HepG2 (cell line): Measurements from ENCODE around the gene POLR1G. TPM values are rescaled to one million over a fixed set of nuclear protein-coding genes. Genes with fewer than 3 reads are reported as not detected.
A peak's percentile ranks its signal among the peaks of the same experiment; 100 is the strongest.

Experiments
- ATF3 ChIP-seq: sonication (generic); formaldehyde crosslinking; IDR thresholded peaks from 2 replicates; pipeline ENCODE4 v1.4.0; 2020; ENCODE audit warnings: missing genetic modification reagents
- EP300 ChIP-seq, 3 experiments: sonication (generic) in 1 of 3; formaldehyde crosslinking in 1 of 3; IDR thresholded peaks; 2 replicates each; pipeline versions ENCODE4 v1.5.1 to v1.6.1; 2011 to 2020; ENCODE audit warnings: low read depth in 2 of 3, low read length in 2 of 3, borderline replicate concordance in 1 of 3, improper control_type of control experiment in 1 of 3, mild to moderate bottlenecking in 1 of 3, missing genetic modification reagents in 1 of 3, moderate library complexity in 1 of 3
- ESRRA ChIP-seq: sonication (generic); formaldehyde crosslinking; IDR thresholded peaks from 2 replicates; pipeline ENCODE4 v1.5.1; 2020; ENCODE audit warnings: mild to moderate bottlenecking, low read depth, missing genetic modification reagents
- ETV6 ChIP-seq: sonication (generic); formaldehyde crosslinking; conservative IDR thresholded peaks from 2 replicates; pipeline ENCODE4 v1.4.0; 2020; ENCODE audit warnings: missing genetic modification reagents
- GABPA ChIP-seq, 2 experiments: IDR thresholded peaks; 2 replicates each; pipeline ENCODE4 v1.6.1; 2011 to 2016; ENCODE audit warnings: low read depth in 2 of 2, low read length in 1 of 2, missing biosample characterization in 1 of 2, missing genetic modification characterization in 1 of 2
- GPBP1L1 ChIP-seq: sonication (generic); formaldehyde crosslinking; IDR thresholded peaks from 2 replicates; pipeline ENCODE4 v1.5.0; 2020; ENCODE audit warnings: mild to moderate bottlenecking, missing genetic modification reagents
- HOXD1 ChIP-seq: sonication (generic); formaldehyde crosslinking; IDR thresholded peaks from 2 replicates; pipeline ENCODE4 v1.5.0; 2020; ENCODE audit warnings: missing genetic modification reagents
- NFYC ChIP-seq: IDR thresholded peaks from 2 replicates; pipeline ENCODE4 v1.6.1; 2016; ENCODE audit warnings: missing genetic modification reagents, missing compliant biosample characterization
- SMAD1 ChIP-seq: sonication (generic); formaldehyde crosslinking; IDR thresholded peaks from 2 replicates; pipeline ENCODE4 v1.4.0; 2020; ENCODE audit warnings: missing genetic modification reagents, low read depth, mild to moderate bottlenecking, borderline replicate concordance
- SRSF9 ChIP-seq: fragments of 200-400 bp; formaldehyde crosslinking; IDR thresholded peaks from 2 replicates; pipeline ENCODE4 v1.6.1; 2018; ENCODE audit warnings: borderline replicate concordance, mild to moderate bottlenecking, low read depth, low read length; ENCODE audit not compliant: insufficient read depth, poor library complexity, severe bottlenecking
- STAT5B ChIP-seq: sonication (generic); formaldehyde crosslinking; IDR thresholded peaks from 2 replicates; pipeline ENCODE4 v1.4.0; 2020; ENCODE audit warnings: missing genetic modification reagents
- THAP9 ChIP-seq: sonication (generic); formaldehyde crosslinking; IDR thresholded peaks from 2 replicates; pipeline ENCODE4; 2020; ENCODE audit warnings: missing genetic modification reagents, mild to moderate bottlenecking, borderline replicate concordance
- ZFYVE20 ChIP-seq: sonication (generic); formaldehyde crosslinking; IDR thresholded peaks from 2 replicates; pipeline ENCODE4 v1.8.0; 2023; ENCODE audit warnings: low read depth, mild to moderate bottlenecking, moderate library complexity, missing genetic modification reagents, borderline replicate concordance
- ZMYM3 ChIP-seq: sonication (generic); formaldehyde crosslinking; IDR thresholded peaks from 2 replicates; pipeline ENCODE4 v1.5.1; 2020; ENCODE audit warnings: mild to moderate bottlenecking, missing genetic modification reagents
- ZNF335 ChIP-seq: sonication (generic); formaldehyde crosslinking; IDR thresholded peaks from 2 replicates; pipeline ENCODE4 v1.4.0; 2020; ENCODE audit warnings: missing genetic modification reagents
- ZNF343 ChIP-seq: sonication (generic); formaldehyde crosslinking; IDR thresholded peaks from 2 replicates; pipeline ENCODE4 v1.4.0; 2020; ENCODE audit warnings: mild to moderate bottlenecking, missing genetic modification reagents
- ZNF605 ChIP-seq: sonication (generic); formaldehyde crosslinking; IDR thresholded peaks from 2 replicates; pipeline ENCODE4 v1.8.0; 2022; ENCODE audit warnings: mild to moderate bottlenecking, missing genetic modification reagents
- ZNF766 ChIP-seq: sonication (generic); formaldehyde crosslinking; IDR thresholded peaks from 2 replicates; pipeline ENCODE4 v1.5.0; 2020; ENCODE audit warnings: missing genetic modification reagents, borderline replicate concordance
- polyA plus RNA-seq, 8 experiments: library from polyadenylated mRNA; depleted of rRNA in 3 of 8; stranded (reverse) in 7 of 8; unstranded in 1 of 8; fragments of >200 nt; fragmentation: Illumina TruSeq in 4 of 8; extraction: Trizol in 4 of 8; gene quantifications; 2 replicates each; pipeline versions ENCODE4 v1.2.1 to v1.2.3, GENCODE V29; 2011 to 2016; ENCODE audit warnings: low read depth in 4 of 8, missing spikeins in 1 of 8, mixed read lengths in 1 of 8; ENCODE audit not compliant: insufficient read depth in 1 of 8
- total RNA-seq, 5 experiments: library from RNA; depleted of rRNA; stranded (reverse); fragments of >200 nt; fragmentation: Illumina TruSeq; extraction: Trizol; gene quantifications; 2 replicates each; pipeline ENCODE4 v1.2.3, GENCODE V29; 2016; ENCODE audit warnings: low read depth in 1 of 5
- TF ChIP-seq, protein P1 (sequence below): IDR thresholded peaks from 2 replicates; pipeline ENCODE4 v1.6.1; 2016; ENCODE audit warnings: missing genetic modification reagents, missing compliant biosample characterization

The POLR1G gene
- total and polyA plus RNA-seq, 2 of the 13 experiments (the other 11 are each of a cell fraction or from before 2014, with no cell fraction given): 3.5 to 20.8 TPM

- no peak for TF ChIP-seq THAP9 (CRISPR knock-in tag)
- no peak for TF ChIP-seq ZNF335 (CRISPR knock-in tag)
- no peak for TF ChIP-seq ZNF605 (CRISPR knock-in tag)
- TF ChIP-seq ESRRA: no peak
- TF ChIP-seq ATF3 (CRISPR knock-in tag): no peak
- TF ChIP-seq ZNF766 (CRISPR knock-in tag): no peak
- TF ChIP-seq ZFYVE20: no peak
- TF ChIP-seq, protein P1, sequence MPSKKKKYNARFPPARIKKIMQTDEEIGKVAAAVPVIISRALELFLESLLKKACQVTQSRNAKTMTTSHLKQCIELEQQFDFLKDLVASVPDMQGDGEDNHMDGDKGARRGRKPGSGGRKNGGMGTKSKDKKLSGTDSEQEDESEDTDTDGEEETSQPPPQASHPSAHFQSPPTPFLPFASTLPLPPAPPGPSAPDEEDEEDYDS (CRISPR knock-in tag): no peak
- TF ChIP-seq GPBP1L1: no peak
- TF ChIP-seq HOXD1 (CRISPR knock-in tag): no peak
- no peak for TF ChIP-seq EP300 (IDR thresholded peaks at IDR 0.05; ENCODE audit: low read depth in 2 of 2, low read length in 2 of 2)
- TF ChIP-seq EP300 (CRISPR knock-in tag; IDR thresholded peaks at IDR 0.05; ENCODE audit: borderline replicate concordance): no peak
- no peak for TF ChIP-seq ETV6
- TF ChIP-seq STAT5B (CRISPR knock-in tag): no peak
- TF ChIP-seq GABPA (IDR thresholded peaks at IDR 0.05; ENCODE audit: low read depth, low read length): no peak
- no peak for TF ChIP-seq GABPA (CRISPR knock-in tag; IDR thresholded peaks at IDR 0.05; ENCODE audit: low read depth)
- TF ChIP-seq NFYC (CRISPR knock-in tag): peak; percentile 33; the same call in 1 of the 2 replicates
- TF ChIP-seq SMAD1 (CRISPR knock-in tag): no peak
- TF ChIP-seq ZMYM3 (CRISPR knock-in tag): no peak
- no peak for TF ChIP-seq SRSF9
- no peak for TF ChIP-seq ZNF343 (CRISPR knock-in tag)
Observed at GRCh38 chr19:45440873-45441654, 34.6 kb downstream of the POLR1G start (continued).
